Erythroblast (primary cell): Measurements from ENCODE around the gene HP.
"Not testable (repeated sequence)": the region's sequence is repeated elsewhere in the genome, so short reads cannot be mapped to it uniquely, and the experiment has no call there.

Experiments used
- GATA1 ChIP-seq: IDR thresholded peaks from 2 replicates; pipeline ENCODE4 v1.6.1; 2011; ENCODE audit warnings: low read depth, mild to moderate bottlenecking, control low read depth, low read length, moderate library complexity
- POLR2A ChIP-seq: IDR thresholded peaks from 2 replicates; pipeline ENCODE4 v1.6.1; 2011; ENCODE audit warnings: mild to moderate bottlenecking, low read length

- not testable (repeated sequence) for TF ChIP-seq POLR2A, GATA1
Measured at GRCh38 chr16:72054254-72054847, at the start of gene HP.
